PFSK-1 (cell line): ENCODE data around the gene SLC25A25.

Experiments
- FOXP2 ChIP-seq: optimal IDR thresholded peaks from 2 replicates; pipeline ENCODE3; 2011; ENCODE audit warnings: borderline replicate concordance, control low read depth, inconsistent platforms; ENCODE audit not compliant: insufficient read depth; ENCODE audit errors: extremely low read length, extremely low read depth
- POLR2AphosphoS5 ChIP-seq: IDR thresholded peaks from 2 replicates; pipeline ENCODE4 v1.6.1; 2012; ENCODE audit warnings: low read depth, mild to moderate bottlenecking, control low read depth, low read length, moderate library complexity
- REST ChIP-seq, 2 experiments: IDR thresholded peaks; 2 replicates each; pipeline versions ENCODE4 v1.6.1 to v1.8.0; 2011 to 2012; ENCODE audit warnings: low read depth in 2 of 2, low read length in 2 of 2, control low read depth in 1 of 2, inconsistent platforms in 1 of 2, mild to moderate bottlenecking in 1 of 2, moderate library complexity in 1 of 2; ENCODE audit not compliant: insufficient read depth in 1 of 2
- SIN3A ChIP-seq: IDR thresholded peaks from 2 replicates; pipeline ENCODE4 v1.6.1; 2012; ENCODE audit warnings: mild to moderate bottlenecking, low read length, moderate library complexity, borderline replicate concordance; ENCODE audit not compliant: insufficient read depth
- TAF1 ChIP-seq: IDR thresholded peaks from 2 replicates; pipeline ENCODE4 v1.6.1; 2012; ENCODE audit warnings: low read length, control low read depth, borderline replicate concordance; ENCODE audit not compliant: insufficient read depth

Gene SLC25A25

GRCh38 chr9:128125580-128126354, 57.7 kb downstream of the SLC25A25 start:
- TF ChIP-seq SIN3A = no peak
- no peak for TF ChIP-seq FOXP2
- no peak for TF ChIP-seq REST (IDR thresholded peaks at IDR 0.05; ENCODE audit: insufficient read depth in 1 of 2, low read depth in 2 of 2, low read length in 2 of 2)
- no peak for TF ChIP-seq POLR2AphosphoS5
- no peak for TF ChIP-seq TAF1

DNA sequence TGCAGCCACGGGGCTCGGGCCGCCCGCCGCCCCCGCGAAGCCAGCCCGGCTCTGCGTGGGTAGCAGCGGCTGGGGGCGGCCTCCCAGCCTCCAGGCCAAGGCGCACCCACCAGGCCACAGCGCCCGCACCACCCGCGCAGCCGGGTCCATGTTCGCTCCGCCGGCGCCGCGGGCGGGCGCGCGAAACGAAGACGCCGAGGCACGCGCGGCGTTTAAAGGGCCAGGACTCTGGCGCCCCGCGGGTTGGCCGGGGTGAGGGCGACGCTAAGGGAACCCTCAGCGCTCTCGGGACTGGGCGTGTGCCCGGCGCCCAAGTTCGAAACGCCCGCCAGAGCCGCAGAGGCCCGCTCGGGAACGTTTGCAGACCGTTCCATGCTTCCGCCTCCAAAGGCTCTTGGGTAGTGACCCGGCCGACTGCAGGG, 59.5 kb downstream of the SLC25A25 start, which contains the start of gene PTGES2:
PTGES2 (minus strand) TSS at position 162 of the 422 bp plus-strand sequence; CDS start at position 150, 12 bp downstream.
- TF ChIP-seq FOXP2 (no peak), SIN3A (peak; percentile 65; the same call in 1 of the 2 replicates), TAF1 (no peak), REST (IDR thresholded peaks at IDR 0.05; ENCODE audit: insufficient read depth in 1 of 2, low read depth in 2 of 2, low read length in 2 of 2) (no peak), POLR2AphosphoS5 (peak; percentile 19; the same call in 1 of the 2 replicates)

GRCh38 chr9:128127990-128128835, 60.2 kb downstream of the SLC25A25 start:
- 0 out of 4 replicates have a peak, but pooled peaks of 1 of the 2 experiments have one; percentile 19 for TF ChIP-seq REST (IDR thresholded peaks at IDR 0.05; ENCODE audit: insufficient read depth in 1 of 2, low read depth in 2 of 2, low read length in 2 of 2)
- TF ChIP-seq TAF1 = 0 out of 2 replicates have a peak, but pooled peaks have one; percentile 16
- TF ChIP-seq POLR2AphosphoS5 = peak; percentile 63; the same call in 1 of the 2 replicates
- no peak for TF ChIP-seq SIN3A
- TF ChIP-seq FOXP2 = no peak

DNA sequence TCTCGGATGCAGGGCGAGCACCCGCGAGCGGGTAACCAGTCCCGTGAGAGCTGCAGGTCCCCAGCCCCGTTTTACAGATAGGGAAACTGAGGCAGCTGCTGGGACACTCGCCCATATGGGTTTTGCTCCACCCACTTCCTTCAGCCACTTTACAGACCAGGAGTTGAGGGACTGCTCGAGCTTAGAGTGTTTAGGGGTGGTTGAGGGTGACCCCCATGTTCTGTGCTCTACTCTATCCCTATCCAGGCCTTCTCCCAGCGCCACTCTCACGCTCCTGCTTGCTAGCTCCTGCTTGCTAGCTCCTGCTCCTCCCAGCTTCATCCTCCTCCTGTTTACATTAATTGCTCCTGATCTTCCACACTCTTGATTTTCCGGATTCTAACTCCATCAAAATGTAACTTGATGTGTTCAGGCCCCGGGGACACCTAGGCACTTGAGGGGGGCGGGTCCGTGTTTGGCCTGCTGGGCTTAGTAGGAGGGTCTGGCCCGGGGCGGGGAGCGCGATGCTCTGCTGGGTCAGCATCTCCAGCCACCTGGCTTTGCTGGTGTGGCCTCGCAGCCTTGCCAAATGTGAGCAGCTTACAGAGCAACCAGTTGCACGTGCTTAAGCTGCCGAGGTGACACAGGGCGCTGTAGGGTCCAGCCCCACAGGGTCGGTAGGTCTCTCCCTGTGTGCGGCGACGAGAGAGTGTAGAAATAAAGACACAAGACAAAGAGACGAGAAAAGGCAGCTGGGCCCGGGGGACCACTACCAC, 61.0 kb downstream of the SLC25A25 start:
- TF ChIP-seq SIN3A = no peak
- TF ChIP-seq FOXP2 = no peak
- TF ChIP-seq REST (IDR thresholded peaks at IDR 0.05; ENCODE audit: insufficient read depth in 1 of 2, low read depth in 2 of 2, low read length in 2 of 2) = no peak
- no peak for TF ChIP-seq POLR2AphosphoS5
- no peak for TF ChIP-seq TAF1
